Activated T-cell treated with anti-CD3 and anti-CD28 coated beads for 24 hours (primary cell): ENCODE data around the gene SZT2.
A peak's percentile ranks its signal among the peaks of the same experiment; 100 is the strongest.

ENCODE experiments used
- DNase-seq: peaks from one replicate; pipeline ENCODE4 v3.0.0-alpha.2; 2020; ENCODE audit warnings: low read depth

The SZT2 gene

DNA sequence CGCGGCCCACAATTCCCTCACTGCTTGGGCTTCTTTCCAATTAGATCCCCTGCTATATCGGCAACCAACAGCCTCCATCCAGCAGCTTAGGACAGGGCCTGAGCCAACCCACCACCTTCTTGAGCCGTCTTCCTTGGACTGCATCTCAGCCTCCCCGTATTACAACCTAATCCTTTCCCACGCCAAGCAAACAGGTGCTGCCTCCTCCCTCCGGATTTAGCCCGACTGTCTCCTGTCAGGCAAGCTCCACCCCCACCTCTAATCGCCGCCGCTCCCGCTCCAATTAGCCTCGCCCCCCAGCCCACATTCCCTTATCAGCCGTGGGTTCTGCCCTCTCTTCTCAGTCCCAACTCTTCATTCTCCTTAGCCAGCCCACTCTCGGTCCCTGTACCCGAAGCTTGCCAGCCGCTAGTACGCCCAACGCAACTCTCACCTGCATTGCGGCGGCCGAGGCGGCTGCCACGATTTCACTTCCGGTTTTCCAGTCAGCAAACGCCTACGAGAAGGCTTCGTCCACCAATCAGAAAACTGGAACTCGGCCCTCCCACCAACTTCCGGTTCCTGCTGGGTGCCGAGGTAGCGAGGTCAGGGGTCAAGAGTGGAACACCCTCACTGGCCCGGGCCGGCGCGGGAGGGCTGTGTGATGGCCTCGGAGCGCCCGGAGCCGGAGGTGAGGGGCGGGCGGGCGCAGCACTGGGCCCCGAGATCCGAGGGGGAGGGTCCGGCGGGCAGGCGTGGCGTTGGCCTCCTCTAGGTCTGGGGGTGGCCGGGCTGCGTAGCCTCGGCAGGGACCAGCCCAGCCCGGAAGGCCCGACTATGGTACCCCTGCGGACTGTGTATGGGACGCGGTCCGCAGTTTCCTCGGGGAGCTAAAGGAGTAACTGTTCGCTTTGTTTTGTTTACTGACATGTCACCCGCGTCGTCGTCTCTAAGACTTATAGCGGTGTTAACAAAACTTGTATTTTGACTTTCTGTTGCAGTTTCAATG is at the start of gene SZT2, which contains the start of gene MED8:
TSS of gene SZT2 (plus strand) at position 574 of the 988 bp plus-strand sequence. CDS start at position 644, 70 bp downstream.
TSS of gene MED8 (minus strand) at position 475 of the 988 bp plus-strand sequence. CDS start at position 439, 36 bp downstream.
- DNase-seq = peak; percentile 92

DNA sequence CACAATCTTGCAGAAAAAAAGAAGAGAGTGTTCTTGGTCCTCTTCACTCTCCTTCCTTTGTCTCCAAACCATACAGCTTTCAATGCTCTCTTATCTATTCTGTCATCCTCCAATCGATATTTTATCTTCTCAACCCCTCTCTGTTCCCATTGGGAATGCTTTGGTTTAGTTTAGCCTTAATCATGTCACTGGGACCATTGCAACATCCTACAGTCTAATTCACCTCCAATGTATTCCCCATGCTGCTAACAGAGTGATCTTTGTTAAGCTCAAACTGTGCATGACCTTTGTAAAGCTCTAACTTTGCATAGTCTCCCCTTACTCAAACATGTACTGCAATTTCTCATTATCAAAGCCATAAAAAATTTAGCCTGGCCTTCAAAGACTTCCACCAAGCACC is 49.1 kb upstream of the SZT2 start:
- no peak for DNase-seq

DNA sequence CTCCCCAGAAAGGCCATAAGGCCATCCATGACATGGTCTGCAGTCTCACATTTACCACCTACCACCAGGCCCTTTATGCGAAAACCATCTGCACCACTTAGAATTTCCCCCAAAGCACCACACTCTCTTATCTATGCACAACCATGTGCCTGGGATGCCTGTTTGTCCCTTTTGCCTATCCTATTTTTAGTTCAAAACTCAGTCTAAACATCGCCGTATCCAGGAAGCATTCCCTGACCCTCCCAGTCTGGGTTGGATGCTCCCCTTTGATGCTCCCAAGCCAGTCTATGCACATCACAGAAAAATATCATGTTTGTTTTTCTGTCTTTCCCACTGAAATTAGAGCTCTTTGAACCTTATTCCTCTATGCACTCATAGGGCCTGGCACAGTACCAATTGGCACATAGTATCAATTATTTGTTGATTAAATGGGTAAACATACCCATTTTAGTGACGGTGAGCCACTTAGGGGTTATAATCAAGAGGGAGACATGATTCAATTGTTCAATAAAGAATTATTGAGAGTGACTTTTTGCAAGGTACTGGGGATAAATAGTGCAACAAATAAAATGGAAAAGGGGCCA is 45.3 kb upstream of the SZT2 start:
- no peak for DNase-seq

DNA sequence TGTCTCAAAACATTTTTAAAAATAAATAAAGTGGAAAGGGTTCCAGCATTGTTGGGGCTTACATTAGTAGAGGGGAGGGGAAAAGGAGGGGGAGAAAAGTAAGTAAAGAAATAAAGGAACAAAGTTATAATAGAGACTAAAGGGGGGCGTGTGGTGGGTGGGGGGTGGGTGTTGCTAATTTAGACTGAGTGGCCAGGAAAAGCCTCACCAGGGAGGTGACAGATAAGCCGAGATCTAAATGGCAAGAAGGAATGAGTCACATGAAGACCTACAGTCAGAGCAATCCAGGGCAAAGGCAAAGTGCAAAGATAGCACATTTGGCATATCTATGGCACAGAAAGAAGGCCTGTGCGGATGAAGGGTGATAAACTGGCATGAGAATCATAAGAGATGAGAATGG is 44.6 kb upstream of the SZT2 start:
- DNase-seq = no peak

DNA sequence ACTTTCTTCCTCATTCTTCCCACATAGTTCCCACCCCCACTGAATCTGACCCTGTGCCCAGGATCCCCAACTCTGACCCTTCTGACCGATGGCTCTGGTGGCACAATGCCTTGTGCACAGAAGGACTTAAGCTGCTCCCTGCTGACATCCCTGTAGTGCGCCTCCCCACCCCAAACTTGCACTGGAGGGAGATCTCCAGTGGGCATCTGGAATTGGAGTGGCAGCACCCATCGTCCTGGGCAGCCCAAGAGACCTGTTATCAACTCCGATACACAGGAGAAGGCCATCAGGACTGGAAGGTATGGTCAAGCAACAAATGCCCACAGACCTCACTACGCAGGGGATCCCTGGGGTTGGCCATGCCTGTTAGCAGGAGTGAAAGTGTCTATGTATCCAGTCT is 43.1 kb upstream of the SZT2 start:
- no peak for DNase-seq

DNA sequence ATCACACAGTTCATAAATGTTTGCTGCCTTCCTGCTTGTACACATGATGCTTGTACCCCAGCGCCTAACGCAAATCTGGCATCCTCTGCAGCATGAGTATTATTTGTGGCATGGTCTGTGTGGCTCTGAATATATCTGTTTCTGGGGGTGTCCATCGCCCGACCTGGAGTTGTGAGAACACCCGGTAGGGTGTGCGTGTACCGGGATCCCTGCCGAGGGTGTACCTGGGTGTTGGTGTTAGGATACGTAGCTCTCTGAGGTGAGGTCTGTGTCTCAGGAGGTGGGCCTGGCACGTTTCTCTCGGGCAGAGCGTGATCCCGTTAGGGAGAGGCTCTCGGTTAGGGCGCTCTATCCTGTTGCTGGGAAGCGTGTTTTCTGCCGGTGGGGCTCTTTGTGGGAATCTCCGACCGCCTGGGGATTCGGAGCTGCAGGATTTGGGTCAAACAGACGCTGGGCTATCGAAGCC is 41.3 kb upstream of the SZT2 start:
- DNase-seq = no peak

DNA sequence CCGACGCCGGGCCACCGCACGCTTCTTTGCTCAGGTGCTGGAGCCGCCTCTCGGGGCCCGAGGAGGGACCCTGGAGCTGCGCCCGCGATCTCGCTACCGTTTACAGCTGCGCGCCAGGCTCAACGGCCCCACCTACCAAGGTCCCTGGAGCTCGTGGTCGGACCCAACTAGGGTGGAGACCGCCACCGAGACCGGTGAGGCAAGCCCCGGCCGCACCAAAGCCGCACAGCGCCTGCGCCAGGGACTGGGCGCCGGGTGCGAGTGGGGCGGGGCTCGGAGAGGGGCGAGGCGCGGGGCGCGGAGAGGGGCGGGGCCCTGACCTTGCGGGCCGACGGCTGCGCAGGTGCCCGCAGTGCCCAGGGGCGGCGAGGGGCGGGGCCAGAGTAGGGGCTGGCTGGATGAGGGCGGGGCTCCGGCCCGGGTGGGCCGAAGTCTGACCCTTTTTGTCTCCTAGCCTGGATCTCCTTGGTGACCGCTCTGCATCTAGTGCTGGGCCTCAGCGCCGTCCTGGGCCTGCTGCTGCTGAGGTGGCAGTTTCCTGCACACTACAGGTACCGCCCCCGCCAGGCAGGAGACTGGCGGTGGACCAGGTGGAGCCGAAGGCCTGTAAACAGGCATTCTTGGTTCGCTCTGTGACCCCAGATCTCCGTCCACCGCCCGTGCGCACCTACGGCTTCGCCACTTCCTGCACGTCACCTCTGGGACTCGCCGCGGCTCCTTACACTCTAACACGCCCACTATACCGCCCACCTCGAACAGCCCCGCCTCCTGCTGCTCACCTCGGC is 40.7 kb upstream of the SZT2 start:
- DNase-seq = no peak

DNA sequence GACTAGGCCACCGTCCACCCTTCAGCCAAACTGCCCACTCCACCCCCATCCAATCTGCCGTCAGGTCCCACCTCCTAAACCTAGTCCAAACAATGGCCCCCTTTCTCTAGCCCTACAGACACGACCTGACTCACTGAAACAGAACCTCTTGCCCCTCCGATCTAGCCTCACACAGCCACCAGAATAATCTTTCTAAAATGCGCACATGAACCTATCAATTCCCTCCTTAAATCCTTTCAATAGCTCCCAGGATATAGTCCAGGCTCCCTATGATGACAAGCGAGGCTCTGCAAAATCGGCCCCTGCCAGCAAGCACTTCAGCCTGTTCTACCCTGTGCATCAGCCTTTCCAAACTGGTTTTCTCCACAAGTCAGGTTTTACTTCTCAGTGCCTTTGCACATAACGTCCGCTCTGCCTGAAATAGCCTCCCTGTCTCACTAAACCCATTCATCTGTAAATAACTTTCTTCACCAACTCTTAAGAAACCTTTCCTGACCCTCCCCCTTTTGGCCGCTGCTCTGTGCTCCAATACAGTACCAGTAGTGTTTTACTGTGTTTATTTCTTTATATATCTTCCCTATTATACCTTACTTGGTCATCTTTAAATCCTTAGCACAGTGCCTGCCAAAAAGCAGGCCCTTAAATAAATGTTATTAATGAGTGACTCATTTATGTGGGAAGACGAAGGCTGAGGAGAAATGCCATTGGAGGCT is 39.9 kb upstream of the SZT2 start:
- DNase-seq = no peak

DNA sequence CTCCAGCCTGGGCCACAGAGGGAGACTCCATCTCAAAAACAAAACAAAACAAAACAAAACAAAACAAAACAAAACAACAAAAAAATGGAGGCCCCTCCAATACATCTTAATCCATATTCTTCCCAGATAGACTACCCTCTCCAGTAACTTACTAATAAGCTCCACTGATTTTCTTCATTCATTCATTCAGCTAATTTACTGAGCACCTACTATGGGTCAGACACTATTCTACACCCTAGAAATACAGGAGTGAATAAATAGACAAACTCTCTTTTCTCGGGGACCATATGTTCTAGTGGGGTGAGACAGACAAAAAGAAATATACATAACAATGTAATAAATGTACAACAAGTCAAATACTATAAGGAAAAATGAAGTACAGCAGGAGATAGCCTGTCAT is 38.7 kb upstream of the SZT2 start:
- no peak for DNase-seq

DNA sequence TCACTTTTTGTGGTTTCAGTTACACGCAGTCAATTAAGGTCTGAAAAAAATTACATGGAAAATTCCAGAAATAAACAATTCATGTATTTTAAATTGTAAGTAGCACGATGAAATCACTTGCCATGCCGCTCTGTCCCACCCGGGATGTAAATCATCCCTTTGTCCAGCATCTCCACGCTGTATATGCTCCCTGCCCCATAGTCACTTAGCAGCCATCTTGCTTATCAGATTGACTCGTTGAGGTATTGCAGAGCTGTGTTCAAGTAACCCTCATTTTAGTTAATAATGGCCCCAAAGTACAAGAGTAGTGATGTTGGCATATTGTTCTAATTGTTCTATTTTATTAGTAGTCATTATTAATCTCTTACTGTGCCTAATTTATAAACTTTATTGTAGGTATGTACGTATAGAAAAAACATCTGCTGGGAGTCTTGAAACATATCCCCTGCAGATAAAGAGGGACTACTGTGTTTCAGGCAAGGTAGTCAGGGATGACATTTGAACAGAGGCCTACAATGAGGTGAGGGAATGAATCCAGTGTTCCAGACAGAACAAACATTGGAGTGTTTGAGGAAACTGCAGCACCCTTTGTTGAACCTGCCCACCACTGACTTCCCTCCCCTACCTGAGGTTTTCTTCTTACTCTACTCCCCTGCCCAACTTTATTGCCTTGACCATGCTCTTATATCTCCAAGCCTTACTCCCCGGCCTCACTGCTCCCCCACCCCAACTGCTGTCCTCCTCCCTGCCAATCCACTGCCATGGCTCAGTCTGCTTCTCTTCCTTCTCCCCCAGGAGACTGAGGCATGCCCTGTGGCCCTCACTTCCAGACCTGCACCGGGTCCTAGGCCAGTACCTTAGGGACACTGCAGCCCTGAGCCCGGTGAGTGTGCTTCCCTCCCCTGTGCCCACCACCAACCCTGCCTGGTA is 38.0 kb upstream of the SZT2 start:
- no peak for DNase-seq

DNA sequence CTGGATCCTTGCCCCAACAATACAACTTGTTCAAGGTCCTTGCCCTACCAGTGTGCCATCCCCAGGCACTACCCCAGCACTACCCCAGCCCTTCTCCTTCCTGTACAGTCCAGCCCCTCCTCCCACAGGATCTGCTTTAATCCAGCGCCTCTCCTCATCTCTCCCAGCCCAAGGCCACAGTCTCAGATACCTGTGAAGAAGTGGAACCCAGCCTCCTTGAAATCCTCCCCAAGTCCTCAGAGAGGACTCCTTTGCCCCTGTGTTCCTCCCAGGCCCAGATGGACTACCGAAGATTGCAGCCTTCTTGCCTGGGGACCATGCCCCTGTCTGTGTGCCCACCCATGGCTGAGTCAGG is 37.4 kb upstream of the SZT2 start:
- no peak for DNase-seq

DNA sequence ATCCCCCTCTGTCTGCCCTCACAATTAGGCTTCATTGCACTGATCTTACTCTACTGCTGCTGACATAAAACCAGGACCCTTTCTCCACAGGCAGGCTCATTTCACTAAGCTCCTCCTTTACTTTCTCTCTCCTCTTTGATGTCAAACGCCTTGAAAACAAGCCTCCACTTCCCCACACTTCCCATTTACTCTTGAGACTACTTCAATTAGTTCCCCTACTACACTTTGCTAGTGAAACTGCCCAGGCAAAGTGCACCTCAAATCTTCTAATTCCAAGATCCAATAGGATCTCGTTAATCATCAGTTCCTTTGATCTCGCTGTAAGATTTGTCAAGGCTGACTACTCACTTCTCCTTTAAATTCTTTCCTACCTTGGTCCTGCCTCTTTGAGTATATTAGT is 36.8 kb upstream of the SZT2 start:
- no peak for DNase-seq

DNA sequence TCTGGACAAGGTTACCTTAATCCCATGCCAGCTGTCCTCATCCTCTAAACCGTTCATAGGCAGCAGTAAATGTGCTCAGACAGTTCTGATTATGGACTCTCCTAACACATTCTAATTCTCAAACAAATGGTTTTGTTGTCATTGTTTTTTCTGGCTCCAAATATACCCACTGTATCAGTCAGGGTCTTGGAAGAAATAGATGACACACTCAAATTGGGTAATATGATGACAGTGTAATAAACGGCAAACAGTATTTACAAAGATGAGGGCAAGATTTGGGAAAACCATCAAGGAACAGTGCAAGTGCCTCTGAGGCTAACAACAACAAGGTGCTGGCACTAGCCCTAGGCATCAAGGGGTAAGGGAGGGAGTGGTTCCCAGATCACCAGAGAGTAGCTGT is 35.2 kb upstream of the SZT2 start:
- DNase-seq = no peak

DNA sequence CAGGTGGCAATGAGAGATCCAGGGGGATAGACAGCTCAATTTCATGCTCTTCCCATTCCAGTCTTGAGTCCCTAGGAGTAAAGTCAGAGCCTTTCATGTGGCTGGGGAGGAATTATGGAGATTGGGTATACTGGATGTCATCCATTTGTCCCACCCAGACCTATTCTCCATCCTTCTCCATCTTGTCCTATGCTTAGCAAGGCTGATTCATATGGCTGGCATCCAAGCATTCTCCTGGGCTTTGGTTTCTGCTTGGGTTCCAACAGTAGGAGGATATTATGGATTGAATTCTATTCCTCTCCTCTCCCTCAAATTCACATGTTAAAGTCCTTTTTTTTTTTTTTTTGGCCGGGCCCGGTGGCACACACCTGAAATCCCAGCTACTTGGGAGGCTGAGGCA is 34.8 kb upstream of the SZT2 start:
- no peak for DNase-seq

DNA sequence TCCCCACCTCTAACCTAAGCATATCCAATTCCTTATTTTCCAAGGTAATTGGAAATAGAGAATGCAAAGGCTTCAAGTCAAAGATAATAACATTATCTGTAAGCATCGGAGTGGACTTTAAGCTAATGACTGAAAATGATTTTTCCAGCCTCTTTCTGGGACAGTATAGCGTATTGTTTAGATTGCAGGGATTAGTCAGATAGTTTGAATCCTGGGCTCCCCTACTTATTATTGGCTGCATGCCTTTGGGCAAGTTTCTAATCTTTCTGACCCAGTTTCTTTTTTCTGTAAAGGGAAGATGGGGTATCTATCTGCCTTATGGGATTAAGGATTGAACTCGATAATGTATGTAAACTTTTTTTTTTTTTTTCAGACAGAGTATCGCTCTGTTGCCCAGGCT is 32.4 kb upstream of the SZT2 start:
- DNase-seq = no peak

DNA sequence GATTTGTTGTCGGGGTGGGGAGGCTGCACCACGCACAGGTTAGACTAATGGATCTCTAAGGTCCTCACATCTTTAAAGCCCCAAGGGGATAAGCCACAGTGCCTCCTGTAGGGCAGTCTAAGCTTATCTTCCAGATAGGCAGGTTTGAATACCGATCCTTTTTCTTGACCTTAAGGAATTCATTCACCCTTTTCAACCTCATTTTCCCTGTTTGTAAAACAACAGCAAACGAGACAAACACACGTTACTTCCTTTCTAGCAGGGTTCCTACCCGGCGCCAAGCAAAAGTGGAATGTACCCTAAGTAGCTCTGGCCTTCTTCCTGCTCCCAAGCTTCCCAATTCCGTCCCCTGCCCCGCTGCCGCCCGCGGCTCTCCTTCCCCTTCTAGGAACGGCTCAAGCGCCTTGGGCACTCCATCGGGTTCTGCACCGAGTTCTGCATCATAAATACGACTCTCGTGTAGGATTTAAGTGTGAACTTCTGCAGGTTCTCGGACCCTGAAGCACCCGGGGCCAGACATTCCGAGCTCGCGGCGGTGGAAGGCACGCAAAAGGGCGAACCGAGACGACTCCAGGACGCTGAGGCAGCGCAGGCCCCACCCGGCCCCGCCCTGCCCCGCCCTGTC is 31.5 kb upstream of the SZT2 start:
- no peak for DNase-seq

DNA sequence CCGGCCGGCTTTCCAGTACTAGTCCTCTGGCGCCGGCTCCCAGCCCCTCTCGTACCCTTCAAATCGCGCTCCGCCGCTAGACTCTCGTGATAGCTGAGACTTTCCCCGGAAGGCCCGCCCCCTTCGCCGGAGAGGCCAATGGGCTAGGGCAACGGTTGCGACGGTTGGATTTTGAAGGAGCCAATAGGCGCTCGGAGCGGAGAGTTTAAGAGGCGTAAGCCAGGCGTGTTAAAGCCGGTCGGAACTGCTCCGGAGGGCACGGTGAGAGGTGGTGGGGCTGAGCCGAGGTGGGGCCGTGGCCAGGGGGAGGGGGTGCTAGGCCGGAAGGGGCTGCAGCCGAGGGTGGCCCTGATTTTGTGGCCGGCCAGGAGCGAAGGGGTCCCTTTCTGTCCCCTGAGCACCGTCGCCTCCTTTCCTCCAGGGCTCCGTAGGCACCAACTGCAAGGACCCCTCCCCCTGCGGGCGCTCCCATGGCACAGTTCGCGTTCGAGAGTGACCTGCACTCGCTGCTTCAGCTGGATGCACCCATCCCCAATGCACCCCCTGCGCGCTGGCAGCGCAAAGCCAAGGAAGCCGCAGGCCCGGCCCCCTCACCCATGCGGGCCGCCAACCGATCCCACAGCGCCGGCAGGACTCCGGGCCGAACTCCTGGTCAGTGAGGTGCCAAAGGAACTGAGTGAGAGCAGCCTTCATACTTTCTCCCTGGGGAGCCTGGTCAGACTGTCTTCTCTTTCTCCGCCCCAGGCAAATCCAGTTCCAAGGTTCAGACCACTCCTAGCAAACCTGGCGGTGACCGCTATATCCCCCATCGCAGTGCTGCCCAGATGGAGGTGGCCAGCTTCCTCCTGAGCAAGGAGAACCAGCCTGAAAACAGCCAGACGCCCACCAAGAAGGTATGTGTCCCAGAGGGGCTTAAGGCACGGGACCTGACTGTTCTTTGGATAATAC is 30.7 kb upstream of the SZT2 start, which contains the start of gene CDC20:
TSS of gene CDC20 (plus strand) at position 236 of the 948 bp plus-strand sequence. CDS start at position 471, 235 bp downstream.
- DNase-seq = peak; percentile 99

DNA sequence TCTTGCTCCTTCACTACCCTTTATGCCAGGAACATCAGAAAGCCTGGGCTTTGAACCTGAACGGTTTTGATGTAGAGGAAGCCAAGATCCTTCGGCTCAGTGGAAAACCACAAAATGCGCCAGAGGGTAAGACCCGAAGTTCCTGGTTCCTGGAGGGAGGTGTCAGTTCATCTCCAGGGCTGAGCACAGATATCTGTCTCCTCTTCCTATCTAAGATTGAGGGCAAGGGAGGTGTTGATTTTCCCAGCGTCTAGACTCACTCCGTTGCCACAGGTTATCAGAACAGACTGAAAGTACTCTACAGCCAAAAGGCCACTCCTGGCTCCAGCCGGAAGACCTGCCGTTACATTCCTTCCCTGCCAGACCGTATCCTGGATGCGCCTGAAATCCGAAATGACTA is 30.0 kb upstream of the SZT2 start:
- no peak for DNase-seq

DNA sequence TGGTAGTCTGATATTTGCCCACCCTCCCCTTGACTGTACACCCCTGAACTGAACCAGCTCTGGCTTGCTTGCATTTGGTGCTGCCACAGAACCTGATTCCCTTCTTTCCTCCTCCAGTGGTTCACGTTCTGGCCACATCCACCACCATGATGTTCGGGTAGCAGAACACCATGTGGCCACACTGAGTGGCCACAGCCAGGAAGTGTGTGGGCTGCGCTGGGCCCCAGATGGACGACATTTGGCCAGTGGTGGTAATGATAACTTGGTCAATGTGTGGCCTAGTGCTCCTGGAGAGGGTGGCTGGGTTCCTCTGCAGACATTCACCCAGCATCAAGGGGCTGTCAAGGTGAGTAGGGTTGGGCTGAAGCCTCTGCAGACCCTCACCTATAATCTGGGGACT is 29.1 kb upstream of the SZT2 start:
- DNase-seq = no peak
